IMR-90 (cell line): Measurements from ENCODE around the gene NDUFAF2. TPM values are rescaled to one million over a fixed set of nuclear protein-coding genes. Genes with fewer than 3 reads are reported as not detected.

Experiments used
- ATAC-seq: fragments of 200-7000 bp; cut with Tn5 transposase; 2 replicates; pipeline ENCODE4 v1.9.1; 2020; ENCODE audit warnings: low read depth, mild to moderate bottlenecking, moderate library complexity
- BruUV-seq: library from RNA; stranded (reverse); fragments of 400-500 nt; replicated peaks from 2 replicates; lab custom pipeline; 2021; lab: Mats Ljungman, UMichigan
- CTCF ChIA-PET: fragments of 300-600 bp; formaldehyde crosslinking; extraction: SDS; loops from one replicate; lab custom pipeline; 2021; ENCODE audit warnings: antibody characterized with exemption; lab: Yijun Ruan, JAX
- POLR2A ChIA-PET: fragments of 300-600 bp; sonication (Branson Sonifier 250); formaldehyde crosslinking; loops from one replicate; lab custom pipeline; 2022; ENCODE audit warnings: antibody characterized with exemption; ENCODE audit not compliant: unreplicated experiment; lab: Charles Lee
- DNase-seq: peaks from one replicate; pipeline ENCODE4 v3.0.0; 2013
- H2AFZ ChIP-seq: replicated peaks from 2 replicates; pipeline ENCODE3; 2013; ENCODE audit warnings: low read length, mild to moderate bottlenecking; ENCODE audit not compliant: poor library complexity
- H2AK5ac ChIP-seq: 2 replicates; pipeline ENCODE4 v1.6.1; 2013; ENCODE audit warnings: low read depth, low read length, inconsistent platforms
- H2AK9ac ChIP-seq: replicated peaks from 2 replicates; pipeline ENCODE3; 2013; ENCODE audit warnings: mild to moderate bottlenecking, low read depth, low read length, moderate library complexity; ENCODE audit not compliant: poor library complexity
- H2BK120ac ChIP-seq: 2 replicates; pipeline ENCODE4 v1.6.1; 2013; ENCODE audit warnings: low read depth, low read length, inconsistent platforms
- H2BK15ac ChIP-seq: 3 replicates; pipeline ENCODE4 v1.6.1; 2013; ENCODE audit warnings: low read depth, low read length, inconsistent platforms
- H2BK20ac ChIP-seq: 2 replicates; pipeline ENCODE4 v1.6.1; 2013; ENCODE audit warnings: low read depth, mild to moderate bottlenecking, inconsistent platforms, low read length, moderate library complexity
- H2BK5ac ChIP-seq: 2 replicates; pipeline ENCODE4 v1.6.1; 2013; ENCODE audit warnings: mild to moderate bottlenecking, low read depth, low read length, inconsistent platforms; ENCODE audit not compliant: poor library complexity, severe bottlenecking
- H3K14ac ChIP-seq: replicated peaks from 2 replicates; pipeline ENCODE4 v1.6.1; 2013; ENCODE audit warnings: low read depth, low read length, inconsistent platforms
- H3K18ac ChIP-seq: 2 replicates; pipeline ENCODE4 v1.6.1; 2013; ENCODE audit warnings: low read depth, low read length, control low read depth
- H3K23ac ChIP-seq: 2 replicates; pipeline ENCODE4 v1.6.1; 2013; ENCODE audit warnings: low read depth, low read length, inconsistent platforms
- H3K27ac ChIP-seq: 2 replicates; pipeline ENCODE4 v1.5.1; 2013; ENCODE audit warnings: mild to moderate bottlenecking, control low read depth, low read length; ENCODE audit not compliant: insufficient read depth
- H3K27me3 ChIP-seq: 2 replicates; pipeline ENCODE4 v1.6.1; 2013; ENCODE audit warnings: low read length; ENCODE audit not compliant: control insufficient read depth, insufficient read depth
- H3K36me3 ChIP-seq: 2 replicates; pipeline ENCODE4 v1.6.1; 2013; ENCODE audit warnings: low read length, mixed read lengths; ENCODE audit not compliant: control insufficient read depth, insufficient read depth
- H3K4ac ChIP-seq: 2 replicates; pipeline ENCODE4 v1.6.1; 2013; ENCODE audit warnings: low read depth, low read length, inconsistent platforms
- H3K4me1 ChIP-seq: 2 replicates; pipeline ENCODE4 v1.6.1; 2013; ENCODE audit warnings: low read length, mixed read lengths; ENCODE audit not compliant: control insufficient read depth, insufficient read depth
- H3K4me2 ChIP-seq: 2 replicates; pipeline ENCODE4 v1.6.1; 2013; ENCODE audit warnings: low read depth, mild to moderate bottlenecking, control low read depth, low read length, moderate library complexity
- H3K4me3 ChIP-seq: 2 replicates; pipeline ENCODE4 v1.5.1; 2013; ENCODE audit warnings: low read depth, mild to moderate bottlenecking, control low read depth, low read length, moderate library complexity; ENCODE audit not compliant: insufficient read depth
- H3K56ac ChIP-seq: 2 replicates; pipeline ENCODE4 v1.6.1; 2013; ENCODE audit warnings: low read length, inconsistent platforms; ENCODE audit not compliant: insufficient read depth; ENCODE audit errors: extremely low read depth
- H3K79me1 ChIP-seq, 2 experiments: 2 replicates each; pipeline ENCODE4 v1.6.1; 2013; ENCODE audit warnings: low read length in 2 of 2, inconsistent platforms in 1 of 2, low read depth in 1 of 2
- H3K9ac ChIP-seq: 2 replicates; pipeline ENCODE4 v1.6.1; 2013; ENCODE audit warnings: low read depth, low read length, control low read depth
- H3K9me1 ChIP-seq: 2 replicates; pipeline ENCODE4 v1.6.1; 2013; ENCODE audit warnings: low read length, inconsistent platforms; ENCODE audit not compliant: insufficient read depth
- H3K9me3 ChIP-seq: 2 replicates; pipeline ENCODE4 v1.6.1; 2013; ENCODE audit warnings: low read length; ENCODE audit not compliant: control insufficient read depth, insufficient read depth
- H4K20me1 ChIP-seq: 2 replicates; pipeline ENCODE4 v1.6.1; 2013; ENCODE audit warnings: low read length, inconsistent platforms; ENCODE audit not compliant: insufficient read depth
- H4K5ac ChIP-seq: 2 replicates; pipeline ENCODE4 v1.6.1; 2013; ENCODE audit warnings: mild to moderate bottlenecking, low read depth, low read length, control low read depth
- H4K8ac ChIP-seq, 2 experiments: 2 replicates each; pipeline ENCODE4 v1.6.1; 2013; ENCODE audit warnings: low read depth in 2 of 2, low read length in 2 of 2, control low read depth in 1 of 2, inconsistent platforms in 1 of 2
- H4K91ac ChIP-seq: 2 replicates; pipeline ENCODE4 v1.6.1; 2013; ENCODE audit warnings: low read depth, low read length, inconsistent platforms; ENCODE audit not compliant: insufficient read depth
- BHLHE40 ChIP-seq: fragments of 150-350 bp; IDR thresholded peaks from 2 replicates; pipeline ENCODE4 v1.6.1; 2016; ENCODE audit warnings: mild to moderate bottlenecking, low read depth, low read length
- CEBPB ChIP-seq: IDR thresholded peaks from 2 replicates; pipeline ENCODE4 v1.6.1; 2012; ENCODE audit warnings: low read depth, low read length, improper control_type of control experiment
- CHD1 ChIP-seq: IDR thresholded peaks from 2 replicates; pipeline ENCODE4 v1.6.1; 2012; ENCODE audit warnings: low read depth, low read length, improper control_type of control experiment
- CTCF ChIP-seq: conservative IDR thresholded peaks from 2 replicates; pipeline ENCODE4 v1.5.1; 2012; ENCODE audit warnings: mild to moderate bottlenecking, low read depth, low read length, improper control_type of control experiment
- ELK1 ChIP-seq: fragments of 150-350 bp; IDR thresholded peaks from 2 replicates; pipeline ENCODE4 v1.6.1; 2016; ENCODE audit warnings: low read depth, mild to moderate bottlenecking, low read length, moderate library complexity, borderline replicate concordance
- FOS ChIP-seq: fragments of 150-350 bp; IDR thresholded peaks from 2 replicates; pipeline ENCODE4 v1.6.1; 2016; ENCODE audit warnings: low read depth, low read length
- MAFK ChIP-seq: IDR thresholded peaks from 2 replicates; pipeline ENCODE4 v1.6.1; 2012; ENCODE audit warnings: low read depth, low read length, improper control_type of control experiment
- MAZ ChIP-seq: IDR thresholded peaks from 2 replicates; pipeline ENCODE4 v1.6.1; 2012; ENCODE audit warnings: low read depth, mild to moderate bottlenecking, low read length, improper control_type of control experiment, moderate library complexity, borderline replicate concordance
- MXI1 ChIP-seq: IDR thresholded peaks from 2 replicates; pipeline ENCODE4 v1.6.1; 2012; ENCODE audit warnings: low read depth, mild to moderate bottlenecking, low read length, moderate library complexity, borderline replicate concordance
- NFE2L2 ChIP-seq: fragments of 150-350 bp; IDR thresholded peaks from 2 replicates; pipeline ENCODE4 v1.6.1; 2016; ENCODE audit warnings: low read depth, mild to moderate bottlenecking, low read length
- POLR2A ChIP-seq: IDR thresholded peaks from 2 replicates; pipeline ENCODE4 v1.6.1; 2012; ENCODE audit warnings: mild to moderate bottlenecking, low read depth, low read length
- RAD21 ChIP-seq: IDR thresholded peaks from 2 replicates; pipeline ENCODE4 v1.6.1; 2012; ENCODE audit warnings: low read length, improper control_type of control experiment
- RFX5 ChIP-seq: IDR thresholded peaks from 2 replicates; pipeline ENCODE4 v1.8.0; 2012; ENCODE audit warnings: low read depth, mild to moderate bottlenecking, low read length, moderate library complexity
- SMC3 ChIP-seq: fragments of 150-350 bp; IDR thresholded peaks from 2 replicates; pipeline ENCODE4 v1.6.1; 2016; ENCODE audit warnings: low read depth, mild to moderate bottlenecking, antibody characterized with exemption, low read length, moderate library complexity
- USF2 ChIP-seq: fragments of 150-350 bp; IDR thresholded peaks from 2 replicates; pipeline ENCODE4 v1.6.1; 2017; ENCODE audit warnings: mild to moderate bottlenecking, antibody characterized with exemption, low read length, low read depth
- WGBS, 2 experiments: methylation state at CpG; one replicate each; pipeline versions ENCODE4 v1.1.5 to v1.1.7; 2013; ENCODE audit warnings: missing lambda C conversion rate in 2 of 2; ENCODE audit not compliant: insufficient read length in 1 of 2; ENCODE audit errors: extremely low coverage in 2 of 2; 5-methylcytosine and 5-hydroxymethylcytosine counted together
- dilution Hi-C: fragments of 300-500 bp; cut with HindIII; formaldehyde crosslinking; loops from one replicate; pipeline ENCODE4 v1.14.3; 2018; ENCODE audit warnings: low sequenced_read_pairs; ENCODE audit not compliant: unreplicated experiment
- in situ Hi-C: fragments of 300-500 bp; cut with MboI; formaldehyde crosslinking; loops from 3 replicates; pipeline ENCODE4 v1.14.3; 2019; ENCODE audit warnings: low sequenced_read_pairs, inconsistent platforms, mixed read lengths
- intact Hi-C: fragments of 100-400 bp; cut with micrococcal nuclease; formaldehyde crosslinking; loops from 2 replicates; pipeline ENCODE4 v1.10.0; 2022
- polyA plus RNA-seq, 3 experiments: library from polyadenylated mRNA; depleted of rRNA; stranded (reverse); fragments of >200 nt; gene quantifications; 2 replicates each; pipeline ENCODE4 v1.2.3, GENCODE V29; 2012; ENCODE audit warnings: low replicate concordance in 1 of 3
- total RNA-seq: library from RNA; depleted of rRNA; stranded (reverse); fragments of >200 nt; gene quantifications from 2 replicates; pipeline ENCODE4 v1.2.3, GENCODE V29; 2012

Gene NDUFAF2
- total and polyA plus RNA-seq, 2 of the 4 experiments (the other 2 are of a cell fraction) = 11.8 to 24.7 TPM

- intact Hi-C loops (no loop called here), in situ Hi-C loops (no loop called here), dilution Hi-C loops (no loop called here)
- Histone ChIP-seq H3K4ac (no peak overlapping the region), H2AFZ (no peak overlapping the region), H3K23ac (no peak overlapping the region), H3K4me2 (no peak overlapping the region), H3K18ac (no peak overlapping the region), H3K27me3 (no peaks in the 10 kb centered on the region), H2AK9ac (no peak overlapping the region), H4K5ac (no peak overlapping the region), H3K4me3 (no peak overlapping the region), H3K9me3 (no peaks in the 10 kb centered on the region), H3K79me1 (peaks cover 3 to 4% of the 10 kb centered on the region in 2 experiments; a peak in 3 of 4 replicates), H4K20me1 (no peaks in the 10 kb centered on the region; the same call in 1 of the 2 replicates), H3K36me3 (no peaks in the 10 kb centered on the region), H3K56ac (no peak overlapping the region), H2BK120ac (no peak overlapping the region), H2BK20ac (no peak overlapping the region), H2BK5ac (no peak overlapping the region), H3K9ac (no peak overlapping the region), H2AK5ac (no peak overlapping the region), H3K9me1 (no peaks in the 10 kb centered on the region; the same call in 1 of the 2 replicates), H2BK15ac (no peak overlapping the region), H3K27ac (no peak overlapping the region), H4K8ac (no peak overlapping the region), H3K4me1 (peaks cover 2% of the 10 kb centered on the region; the same call in 1 of the 2 replicates), H4K91ac (no peak overlapping the region), H3K14ac (no peak overlapping the region)
- no CpG with 5 or more reads among the region's 3 CpGs for WGBS, 2 experiments
- ATAC-seq = no peak
- DNase-seq = no peak
- ChIA-PET CTCF (no interaction called here), POLR2A (no interaction called here)
- TF ChIP-seq RAD21 (no peak), CEBPB (no peak), CTCF (no peak), RFX5 (no peak), FOS (no peak), MAZ (no peak), POLR2A (no peak), ELK1 (no peak), USF2 (no peak), MAFK (no peak), BHLHE40 (no peak), NFE2L2 (no peak), SMC3 (no peak), MXI1 (no peak), CHD1 (no peak)
- BruUV-seq = no TSS peak
Measured at GRCh38 chr5:61142811-61143210, 197.8 kb downstream of the NDUFAF2 start.
